ENCODE measurements around the gene GNB1.

DNA sequence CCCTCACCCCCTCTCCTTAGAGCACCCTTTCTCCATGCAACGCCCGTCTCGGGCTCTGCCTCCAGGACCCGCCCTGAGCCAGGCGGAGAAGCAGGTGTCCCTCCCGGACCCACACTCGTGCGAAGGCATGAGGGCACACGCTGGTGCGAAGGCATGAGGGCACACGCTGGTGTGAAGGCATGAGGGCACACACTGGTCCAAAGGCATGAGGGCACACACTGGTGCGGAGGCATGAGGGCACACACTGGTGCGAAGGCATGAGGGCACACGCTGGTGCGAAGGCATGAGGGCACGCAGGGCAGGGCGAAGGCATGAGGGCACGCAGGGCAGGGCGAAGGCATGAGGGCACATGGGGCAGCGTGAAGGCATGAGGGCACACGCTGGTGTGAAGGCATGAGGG lies 34.0 kb upstream of the GNB1 start:
- TF ChIP-seq, protein P1, sequence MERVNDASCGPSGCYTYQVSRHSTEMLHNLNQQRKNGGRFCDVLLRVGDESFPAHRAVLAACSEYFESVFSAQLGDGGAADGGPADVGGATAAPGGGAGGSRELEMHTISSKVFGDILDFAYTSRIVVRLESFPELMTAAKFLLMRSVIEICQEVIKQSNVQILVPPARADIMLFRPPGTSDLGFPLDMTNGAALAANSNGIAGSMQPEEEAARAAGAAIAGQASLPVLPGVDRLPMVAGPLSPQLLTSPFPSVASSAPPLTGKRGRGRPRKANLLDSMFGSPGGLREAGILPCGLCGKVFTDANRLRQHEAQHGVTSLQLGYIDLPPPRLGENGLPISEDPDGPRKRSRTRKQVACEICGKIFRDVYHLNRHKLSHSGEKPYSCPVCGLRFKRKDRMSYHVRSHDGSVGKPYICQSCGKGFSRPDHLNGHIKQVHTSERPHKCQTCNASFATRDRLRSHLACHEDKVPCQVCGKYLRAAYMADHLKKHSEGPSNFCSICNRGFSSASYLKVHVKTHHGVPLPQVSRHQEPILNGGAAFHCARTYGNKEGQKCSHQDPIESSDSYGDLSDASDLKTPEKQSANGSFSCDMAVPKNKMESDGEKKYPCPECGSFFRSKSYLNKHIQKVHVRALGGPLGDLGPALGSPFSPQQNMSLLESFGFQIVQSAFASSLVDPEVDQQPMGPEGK (CRISPR knock-in tag; IDR thresholded peaks at IDR 0.05; ENCODE audit: borderline replicate concordance): no peak
- TF ChIP-seq, protein P2, sequence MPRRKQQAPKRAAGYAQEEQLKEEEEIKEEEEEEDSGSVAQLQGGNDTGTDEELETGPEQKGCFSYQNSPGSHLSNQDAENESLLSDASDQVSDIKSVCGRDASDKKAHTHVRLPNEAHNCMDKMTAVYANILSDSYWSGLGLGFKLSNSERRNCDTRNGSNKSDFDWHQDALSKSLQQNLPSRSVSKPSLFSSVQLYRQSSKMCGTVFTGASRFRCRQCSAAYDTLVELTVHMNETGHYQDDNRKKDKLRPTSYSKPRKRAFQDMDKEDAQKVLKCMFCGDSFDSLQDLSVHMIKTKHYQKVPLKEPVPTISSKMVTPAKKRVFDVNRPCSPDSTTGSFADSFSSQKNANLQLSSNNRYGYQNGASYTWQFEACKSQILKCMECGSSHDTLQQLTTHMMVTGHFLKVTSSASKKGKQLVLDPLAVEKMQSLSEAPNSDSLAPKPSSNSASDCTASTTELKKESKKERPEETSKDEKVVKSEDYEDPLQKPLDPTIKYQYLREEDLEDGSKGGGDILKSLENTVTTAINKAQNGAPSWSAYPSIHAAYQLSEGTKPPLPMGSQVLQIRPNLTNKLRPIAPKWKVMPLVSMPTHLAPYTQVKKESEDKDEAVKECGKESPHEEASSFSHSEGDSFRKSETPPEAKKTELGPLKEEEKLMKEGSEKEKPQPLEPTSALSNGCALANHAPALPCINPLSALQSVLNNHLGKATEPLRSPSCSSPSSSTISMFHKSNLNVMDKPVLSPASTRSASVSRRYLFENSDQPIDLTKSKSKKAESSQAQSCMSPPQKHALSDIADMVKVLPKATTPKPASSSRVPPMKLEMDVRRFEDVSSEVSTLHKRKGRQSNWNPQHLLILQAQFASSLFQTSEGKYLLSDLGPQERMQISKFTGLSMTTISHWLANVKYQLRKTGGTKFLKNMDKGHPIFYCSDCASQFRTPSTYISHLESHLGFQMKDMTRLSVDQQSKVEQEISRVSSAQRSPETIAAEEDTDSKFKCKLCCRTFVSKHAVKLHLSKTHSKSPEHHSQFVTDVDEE (CRISPR knock-in tag; IDR thresholded peaks at IDR 0.05): no peak
- TF ChIP-seq RARB (CRISPR knock-in tag; IDR thresholded peaks at IDR 0.05): no peak
- TF ChIP-seq ZFP30 (CRISPR knock-in tag; IDR thresholded peaks at IDR 0.05): no peak
- no peak for TF ChIP-seq OSR1 (CRISPR knock-in tag; IDR thresholded peaks at IDR 0.05)
- no peak for TF ChIP-seq ZFP3 (CRISPR knock-in tag; IDR thresholded peaks at IDR 0.05)
- no peak for TF ChIP-seq TOX (CRISPR knock-in tag; IDR thresholded peaks at IDR 0.05; ENCODE audit: borderline replicate concordance)
- TF ChIP-seq ZNF565 (CRISPR knock-in tag; conservative IDR thresholded peaks at IDR 0.05; ENCODE audit: low read depth): no peak
- TF ChIP-seq, protein P3, sequence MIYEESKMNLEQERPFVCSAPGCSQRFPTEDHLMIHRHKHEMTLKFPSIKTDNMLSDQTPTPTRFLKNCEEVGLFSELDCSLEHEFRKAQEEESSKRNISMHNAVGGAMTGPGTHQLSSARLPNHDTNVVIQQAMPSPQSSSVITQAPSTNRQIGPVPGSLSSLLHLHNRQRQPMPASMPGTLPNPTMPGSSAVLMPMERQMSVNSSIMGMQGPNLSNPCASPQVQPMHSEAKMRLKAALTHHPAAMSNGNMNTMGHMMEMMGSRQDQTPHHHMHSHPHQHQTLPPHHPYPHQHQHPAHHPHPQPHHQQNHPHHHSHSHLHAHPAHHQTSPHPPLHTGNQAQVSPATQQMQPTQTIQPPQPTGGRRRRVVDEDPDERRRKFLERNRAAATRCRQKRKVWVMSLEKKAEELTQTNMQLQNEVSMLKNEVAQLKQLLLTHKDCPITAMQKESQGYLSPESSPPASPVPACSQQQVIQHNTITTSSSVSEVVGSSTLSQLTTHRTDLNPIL (CRISPR knock-in tag; IDR thresholded peaks at IDR 0.05; ENCODE audit: low read depth): no peak
- no peak for TF ChIP-seq ZC3H10 (CRISPR knock-in tag; IDR thresholded peaks at IDR 0.05)
- TF ChIP-seq PPARA (CRISPR knock-in tag; IDR thresholded peaks at IDR 0.05; ENCODE audit: borderline replicate concordance): no peak
- no peak for TF ChIP-seq GLIS3 (CRISPR knock-in tag; IDR thresholded peaks at IDR 0.05)

Data from SK-N-SH treated with all-trans-retinoic acid at 6 μM for 48 hours (cell line).